Colon (tissue), 2 donors: ENCODE data around the gene C5AR1.
"Not testable (repeated sequence)": the region's sequence is repeated elsewhere in the genome, so short reads cannot be mapped to it uniquely, and the experiment has no call there.

ENCODE experiments used
- FAIRE-seq: peaks from 2 replicates; lab custom pipeline; 2012; peaks lifted over from hg19 to GRCh38; lab: Jason Lieb, UNC
- donor health status: control.
- donor health status: control.

The C5AR1 gene

DNA sequence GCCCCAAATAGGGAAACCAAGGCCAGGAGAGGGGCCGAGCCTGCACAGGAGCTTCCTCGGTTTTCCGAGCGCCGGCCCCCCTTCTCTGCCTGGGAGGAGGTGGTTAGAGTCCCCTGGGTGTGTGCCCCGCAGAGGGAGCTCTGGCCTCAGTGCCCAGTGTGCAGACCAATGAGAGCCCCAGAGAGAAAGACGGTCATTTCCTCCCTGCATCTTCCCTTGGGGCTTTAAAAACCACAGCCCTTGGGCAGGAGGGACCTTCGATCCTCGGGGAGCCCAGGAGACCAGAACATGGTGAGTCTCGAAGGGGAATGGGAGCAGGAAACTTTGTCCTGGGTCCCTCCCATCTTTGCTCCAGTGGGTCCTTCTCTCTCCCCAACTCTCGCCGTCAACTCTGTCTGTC, at the start of gene C5AR1:
Gene C5AR1 (plus strand): TSS at position 254 of the 400 bp plus-strand sequence. CDS start 35 bp downstream, at position 289.
- no peak for FAIRE-seq

DNA sequence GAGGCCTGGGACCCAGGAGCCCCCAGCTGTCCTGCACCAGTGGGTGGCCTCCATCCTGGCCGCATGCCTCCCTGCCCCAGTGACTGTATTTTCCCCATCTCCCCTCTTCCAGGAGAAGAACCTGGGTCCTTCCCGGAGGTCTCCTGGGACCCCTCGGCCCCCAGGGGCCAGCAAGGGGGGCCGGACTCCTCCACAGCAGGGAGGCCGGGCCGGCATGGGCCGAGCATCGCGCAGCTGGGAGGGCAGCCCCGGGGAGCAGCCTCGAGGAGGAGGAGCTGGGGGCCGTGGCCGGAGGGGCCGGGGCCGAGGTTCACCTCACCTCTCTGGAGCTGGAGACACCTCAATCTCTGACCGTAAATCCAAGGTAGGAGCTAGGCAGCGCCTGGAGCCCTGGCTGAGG, 49.2 kb upstream of the C5AR1 start:
- no peak for FAIRE-seq

DNA sequence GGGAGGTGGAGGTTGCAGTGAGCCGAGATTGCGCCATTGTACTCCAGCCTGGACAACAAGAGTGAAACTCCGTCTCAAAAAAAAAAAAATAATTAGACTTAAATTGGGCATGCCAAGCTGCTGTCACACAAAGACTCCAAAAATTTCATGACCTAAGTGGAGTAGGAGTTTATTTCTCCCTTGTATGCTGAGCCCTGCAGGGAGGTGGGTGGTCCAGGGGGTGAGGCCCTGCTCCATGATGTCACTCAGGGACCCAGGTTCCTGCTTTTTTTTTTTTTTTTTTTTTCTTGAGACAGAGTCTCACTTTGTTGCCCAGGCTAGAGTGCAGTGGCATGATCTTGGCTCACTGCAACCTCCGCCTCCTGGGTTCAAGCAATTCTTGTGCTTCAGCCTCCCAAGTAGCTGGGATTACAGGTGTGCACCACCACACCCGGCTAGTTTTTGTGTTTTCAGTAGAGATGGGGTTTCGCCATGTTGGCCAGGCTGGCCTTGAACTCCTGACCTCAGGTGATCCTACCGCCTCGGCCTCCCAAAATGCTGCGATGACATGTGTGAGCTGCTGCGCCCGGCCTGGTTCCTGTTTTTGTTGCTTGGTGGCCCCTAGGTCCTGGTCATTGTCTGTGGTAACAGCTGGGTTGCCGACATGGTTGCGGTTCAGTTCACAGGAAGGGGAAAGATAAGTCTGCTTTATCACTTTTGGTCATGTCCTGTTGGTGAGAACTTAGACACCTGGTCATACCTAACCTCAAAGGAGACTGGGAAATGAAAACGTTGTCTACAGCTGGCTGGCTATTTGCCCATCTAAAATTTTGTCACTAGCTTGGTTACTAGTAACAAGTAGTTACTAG, 47.5 kb upstream of the C5AR1 start:
- FAIRE-seq = not testable (repeated sequence)

DNA sequence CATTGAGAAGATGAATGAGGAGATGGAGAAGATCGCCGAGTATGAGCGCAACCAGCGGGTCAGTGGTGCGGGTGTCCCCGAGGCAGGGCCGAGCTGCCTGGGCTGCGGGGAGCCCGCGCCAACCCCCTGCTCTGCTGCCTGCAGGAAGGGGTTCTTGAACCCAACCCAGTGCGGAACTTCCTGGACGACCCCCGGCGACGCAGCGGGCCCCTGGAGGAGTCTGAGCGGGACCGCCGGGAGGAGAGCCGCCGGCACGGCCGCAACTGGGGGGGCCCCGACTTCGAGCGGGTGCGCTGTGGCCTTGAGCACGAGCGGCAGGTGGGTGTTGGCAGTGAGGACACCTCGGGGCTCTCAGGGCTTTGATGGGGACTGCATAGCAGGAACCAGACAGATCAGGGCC, 45.0 kb upstream of the C5AR1 start:
- FAIRE-seq = no peak

DNA sequence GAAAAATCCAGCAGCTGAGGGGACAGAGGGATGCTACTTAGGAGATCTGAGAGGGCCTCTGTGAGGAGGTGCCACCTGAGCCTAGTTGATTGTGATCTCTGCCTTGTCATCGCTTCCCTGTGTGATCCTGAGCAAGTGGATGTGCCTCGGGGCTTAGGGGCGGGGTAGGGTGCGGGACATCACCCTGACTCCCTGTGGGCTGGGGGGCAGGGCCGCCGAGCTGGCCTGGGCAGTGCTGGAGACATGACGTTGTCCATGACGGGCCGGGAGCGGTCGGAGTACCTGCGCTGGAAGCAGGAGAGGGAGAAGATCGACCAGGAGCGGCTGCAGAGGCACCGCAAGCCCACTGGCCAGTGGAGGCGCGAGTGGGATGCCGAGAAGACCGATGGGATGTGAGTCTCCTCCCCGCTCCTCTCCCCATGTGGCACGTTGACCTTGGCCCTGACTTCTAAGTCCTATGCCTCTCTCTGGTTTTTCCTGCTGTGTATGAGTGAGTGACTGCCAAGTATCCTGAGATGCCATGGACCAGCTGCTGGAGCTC, 43.2 kb upstream of the C5AR1 start:
- FAIRE-seq = no peak

DNA sequence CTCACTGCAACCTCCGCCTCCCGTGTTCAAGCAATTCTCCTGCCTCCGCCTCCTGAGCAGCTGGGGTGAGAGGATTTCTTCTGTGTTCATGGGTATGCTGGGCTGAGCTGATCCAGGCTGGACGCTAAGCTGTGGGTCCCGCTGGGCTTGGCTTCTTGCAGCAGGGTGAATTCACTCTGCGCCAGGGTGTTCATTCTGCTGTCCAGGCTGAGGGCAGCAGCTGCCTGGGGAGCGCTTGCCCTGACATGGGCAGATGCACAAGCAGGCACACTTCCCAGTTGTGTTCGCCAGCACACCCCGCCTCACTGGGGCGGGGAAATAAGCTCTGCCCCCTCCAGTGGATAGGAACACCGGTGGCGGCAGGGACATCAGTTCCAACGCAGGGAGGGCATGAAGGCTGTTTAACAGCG, 42.3 kb upstream of the C5AR1 start:
- FAIRE-seq = no peak

DNA sequence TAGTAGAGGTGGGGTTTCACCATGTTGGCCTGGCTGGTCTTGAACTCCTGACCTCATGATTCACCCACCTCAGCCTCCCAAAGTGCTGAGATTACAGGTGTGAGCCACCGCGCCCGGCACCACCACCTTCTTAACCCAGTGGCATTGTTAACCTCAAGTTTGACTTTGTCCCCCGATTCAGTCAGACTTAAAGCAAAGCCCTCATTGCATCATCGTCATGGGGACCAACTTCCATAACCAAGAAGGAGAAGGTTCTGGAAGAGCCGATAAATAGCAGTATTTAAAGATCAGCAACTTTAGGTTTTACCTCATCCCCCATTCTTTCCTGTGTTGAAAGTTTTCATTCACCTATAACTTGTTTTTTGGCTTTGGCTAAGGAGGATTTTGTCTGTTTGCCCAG, 41.6 kb upstream of the C5AR1 start:
- no peak for FAIRE-seq

DNA sequence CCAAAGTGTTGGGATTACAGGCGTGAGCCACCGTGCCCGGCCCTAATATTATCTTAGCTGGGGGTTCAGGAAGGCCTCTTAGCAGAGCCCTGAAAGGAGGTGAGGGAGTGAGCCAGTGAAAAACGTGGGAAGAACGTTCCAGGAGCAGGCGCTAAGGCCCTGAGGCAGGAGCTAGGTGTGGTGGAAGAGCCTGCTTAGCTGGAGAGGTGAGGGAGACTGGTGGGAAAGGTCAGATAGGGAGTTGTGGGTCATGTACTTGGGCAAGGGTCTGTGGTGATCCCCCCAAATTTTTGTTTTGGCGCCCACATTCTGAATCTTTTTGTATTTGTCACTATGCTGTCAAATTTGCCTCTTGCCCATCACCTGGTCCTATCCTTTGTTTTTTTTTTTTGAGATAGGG, 40.1 kb upstream of the C5AR1 start:
- FAIRE-seq = no peak

DNA sequence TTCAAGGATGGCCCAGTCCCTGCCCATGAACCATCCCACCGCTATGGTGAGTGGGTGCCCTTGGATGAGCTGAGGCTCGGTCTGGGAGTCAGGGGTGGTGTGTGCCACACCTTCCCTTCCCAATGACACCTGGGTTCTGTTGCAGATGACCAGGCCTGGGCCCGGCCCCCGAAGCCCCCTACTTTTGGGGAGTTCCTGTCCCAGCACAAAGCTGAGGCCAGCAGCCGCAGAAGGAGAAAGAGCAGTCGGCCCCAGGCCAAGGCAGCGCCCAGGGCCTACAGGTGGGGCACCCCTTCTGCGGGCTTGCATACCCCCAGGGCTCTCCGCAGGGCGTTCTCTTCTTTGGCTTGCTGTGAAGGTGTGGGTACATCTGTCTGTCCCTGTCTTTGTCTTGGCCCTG, 39.3 kb upstream of the C5AR1 start:
- no peak for FAIRE-seq

DNA sequence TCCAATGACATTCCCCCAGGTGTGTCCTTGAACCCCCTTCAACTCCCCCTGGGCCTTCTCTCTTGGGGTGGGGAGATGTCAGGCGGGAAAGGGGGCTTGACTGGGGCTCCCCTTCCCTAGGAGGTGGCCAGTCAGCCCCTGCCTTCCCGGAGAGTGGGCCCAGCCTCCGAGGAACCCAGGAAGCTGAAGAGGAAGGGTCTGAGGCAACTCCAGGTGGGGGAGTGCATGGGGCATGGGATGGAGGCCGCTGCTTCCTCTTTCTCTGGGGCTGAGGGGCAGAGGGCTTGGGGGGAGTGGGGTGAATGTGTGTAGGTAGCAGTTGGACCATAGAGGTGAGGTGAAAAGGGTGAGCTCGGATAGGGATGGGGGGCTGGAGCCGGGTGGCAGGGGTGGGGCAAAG, 37.7 kb upstream of the C5AR1 start:
- no peak for FAIRE-seq

DNA sequence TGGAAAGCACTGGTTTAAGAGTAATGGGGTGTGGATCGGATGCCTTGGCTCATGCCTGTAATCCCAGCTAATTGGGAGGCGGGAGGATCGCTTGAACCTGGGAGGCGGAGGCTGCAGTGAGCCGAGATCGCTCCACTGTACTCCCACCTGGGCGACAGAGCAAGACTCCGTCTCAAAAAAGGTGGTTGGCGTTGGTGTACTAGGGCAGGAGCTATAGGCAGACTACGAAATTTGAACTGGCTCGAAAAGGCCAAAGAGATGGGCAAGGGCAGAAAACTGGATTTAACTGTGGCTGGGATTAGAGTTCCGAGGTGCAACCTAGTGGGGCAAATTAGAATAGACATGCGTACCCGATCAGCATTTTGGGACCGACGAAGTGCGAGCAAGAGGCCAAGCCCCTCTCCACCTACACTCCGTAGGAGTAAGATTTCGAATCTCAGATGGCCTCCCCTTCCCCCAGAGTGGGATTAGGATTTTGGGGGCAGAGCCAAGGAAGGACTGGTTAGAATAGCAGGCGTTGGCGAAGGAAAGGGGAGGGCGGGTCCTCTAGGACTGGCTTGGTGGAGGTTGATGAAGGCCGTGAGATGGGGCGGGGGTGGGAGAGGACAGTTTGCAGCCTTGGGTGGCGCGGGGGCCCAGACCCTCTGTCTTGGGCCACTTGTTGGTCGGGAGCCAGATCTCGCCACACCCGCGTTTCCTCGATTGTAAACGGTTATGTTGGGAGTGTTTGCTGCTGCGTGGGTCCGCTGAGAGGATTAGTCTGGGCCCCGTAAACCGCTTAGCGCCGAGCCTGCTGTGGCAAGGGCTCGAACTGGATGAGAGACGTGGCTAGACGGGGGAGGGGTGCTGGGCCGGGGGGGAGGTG, 37.0 kb upstream of the C5AR1 start:
- FAIRE-seq = no peak

DNA sequence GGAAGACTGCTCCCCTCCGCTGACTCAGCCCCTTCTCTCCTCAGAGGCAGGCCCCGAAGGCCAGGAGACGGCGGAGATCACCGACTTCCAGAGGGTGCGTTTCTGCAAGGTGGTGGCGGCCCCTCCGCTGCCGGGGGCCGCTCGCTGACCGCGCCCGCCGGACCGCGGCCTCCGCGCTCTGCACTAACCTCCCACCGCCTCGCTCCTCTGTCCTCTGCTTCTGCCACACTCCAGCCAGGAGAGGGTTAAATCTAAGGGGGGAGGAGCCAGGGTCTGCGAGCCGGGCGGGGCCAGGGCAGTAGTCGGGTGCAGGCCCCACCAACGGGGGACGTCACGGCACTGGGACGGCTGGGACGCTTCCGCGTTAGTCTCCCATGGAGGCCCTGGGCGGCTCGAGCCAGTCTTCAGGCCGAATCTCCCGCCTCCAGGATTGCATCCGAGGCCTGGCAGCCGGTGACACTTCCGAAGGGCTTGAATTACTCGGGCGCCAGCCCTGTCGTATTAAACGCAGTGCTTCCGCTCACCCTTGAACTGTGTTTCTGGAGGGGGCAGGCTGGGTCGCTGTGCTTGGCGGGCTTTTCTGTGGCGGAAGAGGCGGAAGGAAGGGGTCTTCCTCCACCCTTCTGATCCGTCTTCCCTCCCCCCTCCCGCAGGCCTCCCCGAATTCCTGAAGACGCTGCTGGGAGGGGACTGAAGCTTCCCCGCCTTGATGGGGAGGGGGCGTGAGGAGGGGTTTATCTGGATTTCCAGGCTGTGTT, 36.2 kb upstream of the C5AR1 start:
- FAIRE-seq = no peak

DNA sequence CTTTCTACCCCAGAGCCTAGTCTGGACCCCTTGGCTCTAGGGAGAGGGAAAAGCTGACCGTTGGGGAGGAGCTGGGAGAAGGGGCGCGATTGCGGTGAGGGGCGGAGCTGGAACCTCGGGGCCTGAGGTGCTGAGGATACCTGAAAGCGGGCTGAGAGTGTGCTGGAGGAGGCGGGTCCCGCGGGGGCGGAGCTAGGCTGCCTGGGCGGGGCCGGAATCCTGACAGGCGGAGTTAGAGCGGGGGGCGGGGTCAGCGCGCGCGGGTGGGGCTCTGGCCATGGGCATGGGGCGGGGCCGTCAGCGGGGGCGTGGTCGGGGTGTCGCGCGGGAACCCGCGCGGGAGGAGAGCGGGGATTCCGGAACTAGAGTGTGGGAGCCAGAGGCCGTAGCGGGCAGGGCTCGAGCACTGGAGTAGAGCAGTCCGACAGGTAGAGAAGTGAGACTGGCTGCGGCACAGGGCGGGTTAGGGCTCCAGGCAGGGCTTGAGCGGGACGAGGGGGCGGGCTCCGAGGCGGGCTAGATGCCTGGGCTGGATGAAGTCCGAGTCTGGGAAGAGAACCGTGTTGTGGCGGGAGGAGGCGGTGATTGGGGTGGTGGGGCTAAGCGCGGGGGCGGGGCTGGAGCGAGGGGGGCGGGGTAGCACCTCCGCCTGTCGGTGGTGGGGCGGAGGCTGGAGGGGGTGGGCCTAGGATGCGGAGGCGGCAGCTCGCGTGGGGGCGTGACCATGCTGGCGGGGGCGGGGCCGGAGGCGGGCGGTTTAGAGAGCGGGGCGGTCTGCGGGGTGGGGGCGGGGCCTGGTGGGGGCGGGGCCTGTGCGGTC, 35.4 kb upstream of the C5AR1 start, which contains the start of gene INAFM1:
Gene INAFM1 (plus strand): TSS at position 815 of the 820 bp plus-strand sequence. CDS start 35 bp downstream, outside the sequence.
- FAIRE-seq = no peak

DNA sequence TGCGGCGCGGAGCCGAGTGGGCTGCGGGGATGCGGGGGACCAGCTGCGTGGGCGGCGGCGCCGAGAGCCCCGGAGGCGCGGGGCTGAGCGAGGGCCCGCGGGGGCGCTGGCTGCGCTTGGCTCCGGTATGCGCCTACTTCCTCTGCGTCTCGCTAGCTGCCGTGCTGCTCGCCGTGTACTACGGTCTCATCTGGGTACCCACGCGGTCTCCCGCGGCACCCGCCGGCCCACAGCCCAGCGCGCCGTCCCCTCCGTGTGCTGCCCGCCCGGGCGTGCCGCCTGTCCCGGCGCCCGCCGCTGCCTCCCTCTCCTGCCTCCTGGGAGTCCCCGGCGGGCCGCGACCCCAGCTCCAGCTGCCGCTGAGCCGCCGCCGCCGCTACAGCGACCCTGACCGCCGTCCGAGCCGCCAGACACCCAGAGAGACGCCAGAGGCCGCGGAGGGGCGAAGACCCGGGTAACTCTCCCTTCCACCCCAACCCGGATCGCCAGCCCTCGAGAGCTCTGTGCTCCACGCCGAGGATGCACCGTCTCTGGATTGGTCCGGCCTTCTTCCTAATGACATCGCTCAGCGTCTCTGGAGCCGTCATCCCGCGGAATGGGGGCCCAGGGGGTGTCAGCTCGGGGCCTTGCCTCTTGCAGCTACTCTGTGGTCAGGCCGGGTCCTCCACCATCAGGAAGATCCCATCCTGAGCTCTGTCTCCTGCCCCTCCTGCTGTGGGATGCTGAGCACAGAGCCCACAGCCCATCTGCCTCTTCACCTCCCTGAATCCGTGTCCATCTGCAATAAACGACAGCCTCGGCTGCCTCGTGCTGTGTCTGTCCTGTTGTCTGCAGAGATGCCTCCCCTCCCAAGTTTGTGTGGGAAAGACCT, 34.5 kb upstream of the C5AR1 start:
- no peak for FAIRE-seq

DNA sequence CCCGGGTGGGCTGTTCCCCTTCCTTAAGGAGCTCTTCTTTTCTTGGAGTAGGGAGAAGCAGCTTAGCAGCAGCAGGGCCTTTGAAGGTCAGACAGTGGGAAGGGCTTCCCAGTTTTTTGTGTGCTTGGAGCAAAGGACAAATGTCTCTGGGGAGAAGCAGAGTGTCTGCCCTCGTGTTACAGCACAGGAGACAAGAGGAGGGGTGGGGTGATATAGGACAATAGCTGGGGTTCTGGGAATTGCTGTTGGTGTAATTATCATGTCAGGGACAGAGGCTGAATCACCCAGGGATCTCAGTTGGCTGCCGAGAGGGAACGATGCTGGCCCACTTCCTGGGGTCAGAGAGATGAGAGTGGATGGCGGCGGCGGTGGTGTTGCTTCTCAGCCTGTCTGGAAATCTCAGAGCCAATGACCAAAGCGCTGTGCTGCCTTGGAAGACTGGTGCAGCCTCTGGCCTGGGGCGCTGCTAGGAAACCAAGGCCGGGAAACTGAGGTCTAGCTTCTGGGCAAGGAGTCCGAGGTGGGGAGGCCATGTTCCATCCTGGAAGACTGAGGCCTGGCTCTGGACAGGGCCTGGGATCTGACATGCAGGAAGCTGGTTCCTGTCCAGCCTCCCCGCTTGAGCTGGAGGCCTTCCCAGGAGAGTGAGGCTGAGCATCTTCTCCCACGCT, 33.7 kb upstream of the C5AR1 start:
- FAIRE-seq = no peak

DNA sequence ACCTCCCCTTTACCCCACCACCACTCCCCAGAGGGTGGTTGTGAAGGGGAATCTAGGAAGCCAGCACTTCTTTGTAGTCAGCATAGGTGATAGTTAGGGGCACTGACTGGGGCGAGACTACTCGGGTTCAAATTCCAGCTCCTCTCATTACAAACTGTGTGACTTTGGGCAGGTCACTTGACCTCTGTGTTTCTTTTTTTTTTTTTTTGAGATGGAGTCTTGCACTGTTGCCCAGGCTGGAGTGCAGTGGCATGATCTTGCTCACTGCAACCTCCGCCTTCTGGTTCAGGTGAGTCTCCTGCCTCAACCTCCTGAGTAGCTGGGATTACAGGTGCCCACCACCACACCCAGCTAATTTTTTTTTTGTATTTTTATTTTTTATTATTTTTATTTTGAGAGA, 33.1 kb upstream of the C5AR1 start:
- not testable (repeated sequence) for FAIRE-seq

DNA sequence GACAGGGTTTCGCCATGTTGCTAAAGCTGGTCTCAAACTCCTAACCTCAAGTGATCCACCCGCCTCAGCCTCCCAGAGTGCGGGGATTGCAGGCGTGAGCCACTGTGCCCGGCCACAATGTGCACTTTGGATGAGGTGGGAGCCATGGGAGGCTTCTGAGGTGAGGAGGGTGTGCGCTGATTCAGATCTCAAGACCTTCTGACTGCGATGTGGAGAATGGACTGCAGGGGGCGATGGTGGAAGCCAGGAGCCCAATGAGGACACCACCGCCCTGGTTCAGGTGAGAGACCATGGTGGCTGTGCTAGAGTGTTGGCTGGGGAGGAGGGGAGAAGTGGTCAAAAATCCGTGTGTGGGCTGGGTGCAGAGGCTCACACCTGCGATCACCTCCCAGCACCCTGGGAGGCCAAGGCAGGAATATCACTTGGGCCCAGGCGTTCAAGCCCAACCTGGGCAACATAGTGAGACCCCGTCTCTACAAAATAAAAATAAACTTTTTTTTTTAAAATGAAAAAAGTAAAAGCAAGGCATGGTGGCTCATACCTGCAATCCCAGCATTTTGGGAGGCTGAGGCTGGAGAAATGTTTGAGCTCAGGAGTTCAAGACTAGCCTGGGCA, 29.4 kb upstream of the C5AR1 start:
- FAIRE-seq = no peak

DNA sequence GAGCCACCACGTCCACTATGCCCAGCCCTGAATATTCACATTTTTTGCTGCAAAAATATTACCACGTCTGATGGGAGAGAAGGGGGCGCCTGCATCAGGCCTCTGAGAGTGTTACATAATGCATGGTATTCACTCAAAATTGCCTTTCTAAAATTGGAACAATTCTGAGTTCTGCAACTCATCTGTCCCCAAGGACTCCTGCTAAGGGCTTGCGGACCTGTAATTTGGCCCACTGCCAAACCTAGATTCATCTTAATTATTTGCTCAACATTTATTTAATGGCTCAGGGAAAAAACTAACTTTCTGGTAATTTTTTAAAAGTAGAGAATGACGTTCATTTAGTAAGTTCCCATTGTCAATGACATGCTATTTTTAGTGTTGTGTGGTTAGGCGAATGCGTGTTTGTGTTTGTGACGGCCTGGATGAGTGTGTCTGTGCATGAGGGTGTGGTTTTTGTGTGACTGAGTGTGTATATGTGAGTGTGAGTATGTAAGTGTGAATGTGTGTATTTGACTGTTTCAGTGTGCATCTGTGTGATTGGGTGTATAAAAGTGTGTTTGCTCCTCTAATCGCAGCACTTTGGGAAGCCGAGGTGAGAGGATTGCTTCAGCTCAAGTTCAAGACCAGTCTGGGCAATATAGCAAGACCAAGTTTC, 26.1 kb upstream of the C5AR1 start:
- FAIRE-seq = no peak
